ENCODE results near the gene OMD. TPM values are rescaled to one million over a fixed set of nuclear protein-coding genes. Genes with fewer than 3 reads are reported as not detected.

OMD gene
- total RNA-seq, 1 experiment from 2014 or later, result not detected

GRCh38 chr9:92457576-92457975 lies 33.3 kb upstream of the OMD start:
- CTCF ChIA-PET, result no interaction called here
- H3K27ac ChIP-seq (ENCODE audit: low read depth, low read length), result no peak overlapping the region
- H4K20me1 ChIP-seq (ENCODE audit: insufficient read depth), result no peaks in the 10 kb centered on the region
- H3K4me1 ChIP-seq (ENCODE audit: control insufficient read depth in 1 of 2, insufficient read depth in 2 of 2, low read length in 2 of 2), result no peaks in the 10 kb centered on the region
- ATAC-seq, result no peak
- H3K36me3 ChIP-seq (ENCODE audit: control insufficient read depth in 1 of 2, insufficient read depth in 2 of 2, low read length in 2 of 2), result no peaks in the 10 kb centered on the region
- POLR2A ChIA-PET, result no interaction called here
- no peak overlapping the region for H2AFZ ChIP-seq (ENCODE audit: low read depth, low read length, poor library complexity, severe bottlenecking)
- intact Hi-C loops (cut with micrococcal nuclease), result no loop called here
- H3K27me3 ChIP-seq (ENCODE audit: insufficient read depth, low read length), result no peaks in the 10 kb centered on the region
- BruUV-seq (replicated peaks), result no TSS peak
- DNase-seq (ENCODE audit: low read depth, low spot score), result no peak
- no peak overlapping the region for H3K4me3 ChIP-seq (replicated peaks in 1 of 2; ENCODE audit: low read depth in 1 of 2, low read length in 2 of 2)
- no peaks in the 10 kb centered on the region for H3K9me3 ChIP-seq (ENCODE audit: control insufficient read depth in 1 of 2, insufficient read depth in 1 of 2, low read depth in 1 of 2, low read length in 2 of 2)
- no peak overlapping the region for H3K9ac ChIP-seq (ENCODE audit: low read length)
- no peaks in the 10 kb centered on the region for H3K9me2 ChIP-seq (ENCODE audit: insufficient read depth)
- RAD21 ChIA-PET (ENCODE audit: low non-redundant PET in 1 of 2, low total read pairs in 2 of 2, uncharacterized antibody in 2 of 2, unreplicated experiment in 2 of 2), result no interaction called here
- no peaks in the 10 kb centered on the region for H3K79me2 ChIP-seq (ENCODE audit: insufficient read depth, low read length)
- no peak for TF ChIP-seq CBX3 (IDR thresholded peaks at IDR 0.05; ENCODE audit: low read depth)
- TF ChIP-seq, protein P1, sequence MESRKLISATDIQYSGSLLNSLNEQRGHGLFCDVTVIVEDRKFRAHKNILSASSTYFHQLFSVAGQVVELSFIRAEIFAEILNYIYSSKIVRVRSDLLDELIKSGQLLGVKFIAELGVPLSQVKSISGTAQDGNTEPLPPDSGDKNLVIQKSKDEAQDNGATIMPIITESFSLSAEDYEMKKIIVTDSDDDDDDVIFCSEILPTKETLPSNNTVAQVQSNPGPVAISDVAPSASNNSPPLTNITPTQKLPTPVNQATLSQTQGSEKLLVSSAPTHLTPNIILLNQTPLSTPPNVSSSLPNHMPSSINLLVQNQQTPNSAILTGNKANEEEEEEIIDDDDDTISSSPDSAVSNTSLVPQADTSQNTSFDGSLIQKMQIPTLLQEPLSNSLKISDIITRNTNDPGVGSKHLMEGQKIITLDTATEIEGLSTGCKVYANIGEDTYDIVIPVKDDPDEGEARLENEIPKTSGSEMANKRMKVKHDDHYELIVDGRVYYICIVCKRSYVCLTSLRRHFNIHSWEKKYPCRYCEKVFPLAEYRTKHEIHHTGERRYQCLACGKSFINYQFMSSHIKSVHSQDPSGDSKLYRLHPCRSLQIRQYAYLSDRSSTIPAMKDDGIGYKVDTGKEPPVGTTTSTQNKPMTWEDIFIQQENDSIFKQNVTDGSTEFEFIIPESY (IDR thresholded peaks at IDR 0.05; ENCODE audit: extremely low read depth, insufficient replicate concordance, low read length), result no peak
- TF ChIP-seq EGR1 (IDR thresholded peaks at IDR 0.05; ENCODE audit: low read depth), result no peak
- no peak for TF ChIP-seq CEBPB (IDR thresholded peaks at IDR 0.05; ENCODE audit: low read depth)
- TF ChIP-seq SP1 (IDR thresholded peaks at IDR 0.05; ENCODE audit: low read depth), result no peak
- no peak for TF ChIP-seq EZH2phosphoT487 (IDR thresholded peaks at IDR 0.05; ENCODE audit: borderline replicate concordance)
- TF ChIP-seq POLR2AphosphoS5 (IDR thresholded peaks at IDR 0.05; ENCODE audit: low read depth, low read length), result no peak
- TF ChIP-seq ZFX (IDR thresholded peaks at IDR 0.05), result no peak
- no peak for TF ChIP-seq FOSL1 (IDR thresholded peaks at IDR 0.05; ENCODE audit: low read depth)
- TF ChIP-seq POLR2A (IDR thresholded peaks at IDR 0.05; ENCODE audit: borderline replicate concordance, extremely low read depth, insufficient read depth, insufficient read length), result no peak
- TF ChIP-seq ELF1 (IDR thresholded peaks at IDR 0.05; ENCODE audit: borderline replicate concordance, low read depth), result no peak
- TF ChIP-seq MAX (IDR thresholded peaks at IDR 0.05), result no peak
- no peak for TF ChIP-seq JUND (IDR thresholded peaks at IDR 0.05)
- H3K4me2 ChIP-seq (ENCODE audit: low read length), result no peak overlapping the region
